Measurements from ENCODE around the gene SCYGR7.

The SCYGR7 gene

GRCh38 chr2:227761740-227762476 is 33.8 kb downstream of the SCYGR7 start:
- no peak for DNase-seq
- in situ Hi-C loops (cut with HindIII; ENCODE audit: low pct_ligation_motif_present, low sequenced_read_pairs) = no loop called here
- no peaks in the 10 kb centered on the region for H3K27me3 ChIP-seq (replicated peaks)
- no peak overlapping the region for H3K4me3 ChIP-seq (ENCODE audit: low read depth, low read length)
- H3K27ac ChIP-seq = no peak overlapping the region
- TF ChIP-seq CTCF (IDR thresholded peaks at IDR 0.05; ENCODE audit: low read depth, low read length, missing control alignments) = no peak
- H3K36me3 ChIP-seq (replicated peaks) = no peaks in the 10 kb centered on the region

DNA sequence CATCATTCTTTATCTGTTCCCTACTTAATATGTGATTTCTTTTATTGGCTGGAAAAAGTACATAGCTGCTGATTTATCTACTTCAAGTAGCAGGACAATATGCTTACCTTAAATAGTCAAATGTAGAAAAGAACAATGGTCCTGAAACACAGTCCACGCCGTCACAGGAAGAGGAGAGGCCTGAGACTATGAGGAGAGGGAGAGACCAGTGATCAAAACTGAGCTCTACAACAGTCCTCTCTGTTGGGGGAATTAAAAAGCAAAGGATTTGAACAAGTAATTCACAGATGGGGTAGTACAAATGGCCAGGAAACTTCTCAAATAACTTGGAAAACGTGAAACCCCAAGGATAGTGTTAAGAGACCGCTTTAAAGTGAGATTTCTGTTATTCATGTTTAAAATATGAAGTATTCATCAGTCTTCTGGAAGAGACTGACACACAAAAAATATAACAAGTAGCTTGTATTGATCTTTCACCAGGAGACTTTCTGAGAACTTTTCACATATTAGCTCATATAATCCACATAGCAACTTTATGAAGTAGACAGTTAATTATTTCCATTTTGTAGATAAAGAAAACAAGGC is 37.7 kb downstream of the SCYGR7 start:
- no peak overlapping the region for H3K4me3 ChIP-seq (ENCODE audit: low read depth, low read length)
- TF ChIP-seq CTCF (IDR thresholded peaks at IDR 0.05; ENCODE audit: low read depth, low read length, missing control alignments) = no peak
- DNase-seq = no peak
- in situ Hi-C loops (cut with HindIII; ENCODE audit: low pct_ligation_motif_present, low sequenced_read_pairs) = no loop called here
- H3K27me3 ChIP-seq (replicated peaks) = no peaks in the 10 kb centered on the region
- H3K27ac ChIP-seq = no peak overlapping the region
- H3K36me3 ChIP-seq (replicated peaks) = no peaks in the 10 kb centered on the region

DNA sequence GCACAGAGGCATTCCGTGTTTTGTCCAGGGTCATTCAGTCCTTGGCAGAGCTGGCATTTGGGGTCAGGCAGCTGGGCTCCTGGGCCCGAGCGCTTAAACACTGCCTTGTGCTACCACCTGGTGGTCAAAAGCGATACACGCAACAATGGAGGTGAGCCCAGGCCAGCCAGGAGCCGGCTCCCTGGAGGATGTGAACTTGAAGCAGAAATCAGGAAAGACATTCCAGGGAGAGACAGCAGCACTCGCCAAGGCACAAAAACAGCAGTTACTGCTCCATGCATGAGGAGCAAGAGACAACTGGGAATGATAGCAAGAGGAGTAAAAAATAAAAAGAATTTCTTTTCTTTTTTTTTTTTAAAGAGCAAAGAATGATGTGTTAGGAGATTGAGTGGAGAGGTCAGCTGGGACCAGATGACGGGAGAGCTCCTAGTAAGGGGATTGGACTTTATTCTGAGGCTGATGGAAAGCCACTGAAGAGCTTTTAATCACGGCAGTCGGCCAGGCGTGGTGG is 38.3 kb downstream of the SCYGR7 start:
- no peak overlapping the region for H3K27ac ChIP-seq
- H3K27me3 ChIP-seq (replicated peaks) = no peaks in the 10 kb centered on the region
- DNase-seq = peak; percentile 66
- in situ Hi-C loops (cut with HindIII; ENCODE audit: low pct_ligation_motif_present, low sequenced_read_pairs) = no loop called here
- H3K4me3 ChIP-seq (ENCODE audit: low read depth, low read length) = no peak overlapping the region
- peak; percentile 91 for TF ChIP-seq CTCF (IDR thresholded peaks at IDR 0.05; ENCODE audit: low read depth, low read length, missing control alignments)
- H3K36me3 ChIP-seq (replicated peaks) = no peaks in the 10 kb centered on the region

GRCh38 chr2:227767830-227768229 is 39.7 kb downstream of the SCYGR7 start:
- no peak overlapping the region for H3K4me3 ChIP-seq (ENCODE audit: low read depth, low read length)
- H3K36me3 ChIP-seq (replicated peaks) = no peaks in the 10 kb centered on the region
- H3K27ac ChIP-seq = no peak overlapping the region
- in situ Hi-C loops (cut with HindIII; ENCODE audit: low pct_ligation_motif_present, low sequenced_read_pairs) = no loop called here
- no peak for DNase-seq
- TF ChIP-seq CTCF (IDR thresholded peaks at IDR 0.05; ENCODE audit: low read depth, low read length, missing control alignments) = no peak
- no peaks in the 10 kb centered on the region for H3K27me3 ChIP-seq (replicated peaks)

DNA sequence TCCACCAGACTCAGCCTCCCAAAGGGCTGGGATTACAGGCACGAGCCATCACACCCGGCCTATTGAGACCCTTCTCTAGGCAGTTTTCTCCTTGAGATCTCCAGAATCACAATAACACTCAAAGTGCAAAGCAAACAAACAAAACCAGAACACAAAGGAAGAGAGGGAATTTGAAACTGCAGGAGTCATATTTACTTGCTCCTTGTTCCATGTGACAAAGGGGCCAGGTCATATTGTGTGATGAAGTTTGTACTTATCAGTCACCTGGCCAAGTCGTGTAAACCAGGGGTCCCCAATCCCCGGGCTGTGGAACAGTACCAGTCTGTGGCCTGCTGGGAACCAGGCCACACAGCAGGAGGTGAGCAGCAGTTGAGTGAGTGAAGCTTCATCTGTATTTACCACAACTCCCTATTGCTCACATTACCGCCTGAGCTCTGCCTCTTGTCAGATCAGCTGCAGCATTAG is 44.1 kb downstream of the SCYGR7 start:
- Histone ChIP-seq H3K27me3 (replicated peaks) (no peaks in the 10 kb centered on the region), H3K27ac (no peak overlapping the region), H3K4me3 (ENCODE audit: low read depth, low read length) (no peak overlapping the region), H3K36me3 (replicated peaks) (no peaks in the 10 kb centered on the region)
- DNase-seq = peak; percentile 11
- no peak for TF ChIP-seq CTCF (IDR thresholded peaks at IDR 0.05; ENCODE audit: low read depth, low read length, missing control alignments)
- in situ Hi-C loops (cut with HindIII; ENCODE audit: low pct_ligation_motif_present, low sequenced_read_pairs) = no loop called here

Measured in brain microvascular endothelial cell (primary cell).